Measurements from ENCODE around the gene UBE2H. TPM values are rescaled to one million over a fixed set of nuclear protein-coding genes. Genes with fewer than 3 reads are reported as not detected.
"Not testable (repeated sequence)": the region's sequence is repeated elsewhere in the genome, so short reads cannot be mapped to it uniquely, and the experiment has no call there.

Gene UBE2H
- total RNA-seq, 1 donor from 2014 or later = 228 TPM

DNA sequence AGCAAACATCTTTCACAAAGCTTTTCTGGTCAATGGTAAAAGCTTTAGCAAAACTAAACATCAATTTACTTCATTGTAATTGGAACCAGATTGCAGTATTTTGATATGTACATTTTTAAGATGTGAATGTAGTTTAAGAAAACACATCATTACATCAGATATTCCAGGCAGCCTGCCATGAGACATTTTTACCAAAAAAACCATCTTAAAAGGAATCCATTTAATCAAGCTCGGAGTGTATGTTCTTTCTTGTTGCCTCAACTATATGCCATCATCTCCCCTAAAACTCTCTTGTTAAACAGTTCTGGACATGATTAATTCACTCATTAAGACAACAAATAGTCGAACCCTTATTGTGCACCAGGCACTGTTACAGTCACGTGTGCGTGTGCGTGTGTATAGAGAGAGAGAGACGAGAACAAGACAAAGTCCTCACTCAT lies 97.5 kb downstream of the UBE2H start:
- intact Hi-C loops (cut with DNase I) = no loop called here
- no peak for DNase-seq (ENCODE audit: low spot score)

DNA sequence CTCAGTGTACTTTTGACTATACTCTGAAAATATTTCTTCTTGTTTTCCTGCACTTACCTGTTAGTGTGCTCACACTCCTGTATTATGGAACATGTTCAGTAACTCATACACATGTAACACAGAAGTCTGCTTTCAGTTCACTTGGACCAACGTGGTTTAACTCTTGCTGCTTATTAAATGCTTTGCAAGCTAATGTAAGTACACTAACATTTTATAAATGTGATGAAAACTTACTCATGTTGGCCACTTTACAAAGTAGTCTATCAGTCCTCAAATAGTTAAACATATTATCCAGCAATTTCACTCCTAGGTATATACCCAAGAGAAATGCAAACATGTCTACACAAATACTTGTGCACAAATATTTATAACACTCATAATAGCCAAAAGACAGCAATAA lies 98.4 kb downstream of the UBE2H start:
- intact Hi-C loops (cut with DNase I) = no loop called here
- no peak for DNase-seq (ENCODE audit: low spot score)

DNA sequence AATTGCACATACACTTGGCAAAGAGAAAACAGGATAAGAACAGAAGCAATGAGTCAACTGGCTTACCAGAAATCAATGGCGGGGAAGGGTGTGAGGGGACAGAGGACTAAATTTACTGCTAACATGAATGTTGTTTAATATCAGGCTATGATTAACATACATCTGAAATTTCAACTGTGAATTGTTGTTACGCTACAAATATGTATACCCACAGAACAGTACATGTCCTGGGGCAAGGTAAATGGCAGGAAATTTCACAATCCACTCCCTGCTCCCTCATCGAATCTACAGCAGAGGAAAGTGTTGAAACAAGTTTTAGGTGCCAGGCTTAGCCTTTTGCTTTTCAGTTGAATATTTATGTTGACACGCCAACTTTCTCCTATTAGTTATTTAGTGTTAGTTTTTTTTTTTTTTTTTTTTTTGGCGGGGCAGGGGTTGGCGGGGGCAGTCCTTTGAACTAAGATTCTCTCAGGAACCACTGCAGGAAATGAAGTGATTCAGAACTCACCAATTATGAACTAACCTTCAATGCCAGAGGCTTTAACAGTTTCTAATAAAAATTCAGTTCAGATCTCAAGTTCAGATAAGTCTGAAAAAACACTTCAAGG lies 99.0 kb downstream of the UBE2H start:
- intact Hi-C loops (cut with DNase I) = no loop called here
- DNase-seq (ENCODE audit: low spot score) = no peak

DNA sequence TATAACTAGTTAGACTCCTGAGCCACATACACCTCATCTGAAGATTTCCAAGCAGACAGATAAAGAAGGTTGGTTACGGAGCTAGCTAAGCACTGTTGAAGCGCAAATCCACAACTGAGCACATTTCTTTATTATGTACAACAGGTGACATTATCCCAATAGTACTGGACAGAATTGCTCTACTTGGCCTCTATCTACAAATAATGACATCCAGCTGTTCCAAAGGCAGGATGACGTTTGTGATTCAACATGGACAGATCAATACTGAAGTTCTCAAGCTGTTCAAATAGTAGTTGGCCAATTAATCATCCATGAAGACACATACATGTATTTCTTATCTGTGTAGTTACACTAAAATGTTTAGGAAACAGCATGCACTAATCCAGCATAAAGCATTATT lies 101.0 kb downstream of the UBE2H start:
- no peak for DNase-seq (ENCODE audit: low spot score)
- intact Hi-C loops (cut with DNase I) = no loop called here

DNA sequence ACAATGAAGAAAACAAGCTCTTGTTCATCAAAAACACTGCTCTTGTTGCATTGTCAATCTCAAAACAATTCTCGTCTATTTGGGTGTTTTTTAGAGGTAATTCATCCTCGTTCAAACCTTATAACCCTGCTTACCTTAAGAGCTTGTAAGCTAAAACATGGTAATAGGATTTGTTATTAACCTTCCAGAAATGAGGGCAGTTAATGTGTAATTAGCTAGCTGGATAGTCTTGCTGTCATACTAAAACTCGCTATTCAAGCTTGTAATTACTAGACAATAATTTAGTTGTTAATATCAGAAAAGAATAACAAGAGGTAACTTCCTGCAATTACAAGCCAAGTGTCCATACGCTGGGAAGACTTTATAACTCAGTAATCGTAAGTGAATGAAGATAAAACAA lies 101.6 kb downstream of the UBE2H start:
- intact Hi-C loops (cut with DNase I) = no loop called here

DNA sequence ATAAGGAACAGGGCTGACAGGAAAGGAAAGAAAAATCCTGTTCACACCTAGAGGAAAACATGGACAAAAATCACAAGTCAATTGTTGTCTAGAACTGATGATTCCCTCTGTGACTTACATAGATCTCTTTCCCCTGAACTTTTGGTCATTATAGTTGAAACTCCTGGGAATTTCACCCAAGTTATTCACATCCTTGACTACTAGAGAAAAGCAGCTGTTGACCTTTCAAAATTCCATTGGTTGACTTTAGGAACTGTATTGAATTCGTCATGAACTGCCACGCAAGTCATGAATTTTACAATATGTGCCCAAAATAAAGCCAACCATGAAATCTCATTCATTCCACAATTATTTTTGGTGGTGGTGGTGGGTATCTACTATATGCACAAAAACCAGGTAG lies 104.3 kb downstream of the UBE2H start:
- DNase-seq (ENCODE audit: low spot score) = no peak
- intact Hi-C loops (cut with DNase I) = no loop called here

More for the DNA sequence above, 101.6 kb downstream of the UBE2H start:
- DNase-seq (ENCODE audit: low spot score) = no peak

DNA sequence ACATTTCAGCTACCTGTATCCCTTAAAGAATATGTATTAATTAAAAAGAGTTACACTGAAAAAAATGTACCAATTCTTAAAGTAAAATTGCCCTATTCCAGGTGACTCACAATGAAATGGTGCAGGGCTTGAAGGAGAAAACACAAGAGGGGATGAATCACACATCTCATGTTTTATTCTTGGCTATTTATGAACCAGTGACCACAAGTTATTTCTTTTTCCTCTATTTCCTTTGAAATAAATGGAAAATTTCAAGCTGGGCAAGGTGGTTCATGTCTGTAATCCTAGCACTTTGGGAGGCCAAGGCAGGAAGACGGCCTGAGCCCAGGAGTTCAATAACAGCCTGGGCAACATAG lies 106.8 kb downstream of the UBE2H start:
- intact Hi-C loops (cut with DNase I) = no loop called here
- DNase-seq (ENCODE audit: low spot score) = no peak

DNA sequence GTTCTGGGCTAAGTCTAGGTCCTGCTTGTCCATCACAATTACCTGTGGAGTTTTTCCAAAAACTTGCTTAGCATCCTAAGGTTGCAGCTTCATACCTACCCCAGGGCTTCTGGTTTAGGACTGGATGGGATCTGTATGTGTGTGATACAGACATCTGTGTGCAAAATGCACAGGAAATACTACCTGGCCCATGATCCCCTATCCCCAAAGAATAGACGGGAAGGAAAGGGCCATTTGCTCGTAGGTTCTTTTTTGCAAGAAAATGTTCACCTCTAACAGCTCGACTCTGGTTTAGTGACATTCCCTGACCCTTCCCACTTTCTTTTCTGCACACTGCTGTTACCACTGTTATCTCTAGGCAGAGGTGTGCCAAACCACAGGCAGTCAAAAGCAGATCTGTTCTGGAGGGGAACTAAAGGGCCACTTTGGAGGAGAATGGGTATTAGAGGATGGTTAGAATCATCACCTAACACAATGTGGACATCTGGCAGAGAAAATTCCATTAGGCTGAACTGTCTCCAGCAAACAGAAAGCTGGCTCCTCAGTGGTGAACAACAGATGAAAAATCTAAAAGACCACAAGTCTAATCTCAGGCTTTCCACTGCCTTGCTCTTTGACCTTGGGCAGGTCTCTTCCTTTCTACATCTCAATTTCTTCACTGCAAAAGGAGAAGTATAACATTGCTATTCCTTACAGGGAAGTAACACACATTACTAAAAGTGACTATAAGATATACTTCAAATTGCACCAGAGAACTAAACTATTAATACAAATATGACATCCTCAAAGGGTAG lies 107.4 kb downstream of the UBE2H start:
- DNase-seq (ENCODE audit: low spot score) = no peak
- intact Hi-C loops (cut with DNase I) = no loop called here

DNA sequence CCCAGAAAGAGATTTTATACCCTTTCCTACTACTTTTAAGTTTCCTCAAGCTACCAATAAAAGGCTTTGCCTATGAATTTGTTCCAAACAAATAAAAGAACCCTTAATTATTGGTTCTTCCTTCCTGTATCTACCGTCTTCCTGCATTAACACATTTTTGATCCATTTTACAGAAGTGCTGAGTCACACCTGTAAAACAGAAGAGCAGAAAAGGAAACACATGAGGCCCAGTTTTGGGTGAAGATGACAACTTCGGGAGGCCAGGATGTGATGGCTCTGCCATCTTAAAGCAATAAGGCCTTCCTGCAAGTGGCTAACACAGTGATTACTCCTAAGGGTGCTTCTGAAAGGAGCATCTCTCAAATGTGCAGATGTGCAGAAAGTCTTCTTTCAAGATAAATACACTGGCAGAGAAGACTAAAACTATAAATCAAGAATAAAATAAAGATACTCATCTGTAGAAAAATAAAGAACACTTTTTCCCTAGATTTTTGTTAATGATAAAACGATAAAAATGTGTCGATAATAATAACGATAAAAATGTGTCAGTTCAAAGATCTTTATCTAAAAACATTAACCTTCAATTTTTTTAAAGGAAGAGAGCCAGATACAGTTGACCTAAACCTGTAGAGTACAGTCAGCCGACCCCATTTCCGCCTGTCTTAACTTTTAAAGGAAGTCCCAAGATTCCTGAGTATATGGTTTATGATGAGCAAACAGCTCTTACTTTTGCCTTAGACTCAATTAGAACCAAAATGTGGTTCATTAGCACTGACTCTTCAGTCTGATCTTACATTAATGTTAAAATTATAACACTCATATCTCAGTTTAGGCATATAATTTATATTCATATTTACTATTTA lies 108.6 kb downstream of the UBE2H start:
- intact Hi-C loops (cut with DNase I) = no loop called here
- no peak for DNase-seq (ENCODE audit: low spot score)

DNA sequence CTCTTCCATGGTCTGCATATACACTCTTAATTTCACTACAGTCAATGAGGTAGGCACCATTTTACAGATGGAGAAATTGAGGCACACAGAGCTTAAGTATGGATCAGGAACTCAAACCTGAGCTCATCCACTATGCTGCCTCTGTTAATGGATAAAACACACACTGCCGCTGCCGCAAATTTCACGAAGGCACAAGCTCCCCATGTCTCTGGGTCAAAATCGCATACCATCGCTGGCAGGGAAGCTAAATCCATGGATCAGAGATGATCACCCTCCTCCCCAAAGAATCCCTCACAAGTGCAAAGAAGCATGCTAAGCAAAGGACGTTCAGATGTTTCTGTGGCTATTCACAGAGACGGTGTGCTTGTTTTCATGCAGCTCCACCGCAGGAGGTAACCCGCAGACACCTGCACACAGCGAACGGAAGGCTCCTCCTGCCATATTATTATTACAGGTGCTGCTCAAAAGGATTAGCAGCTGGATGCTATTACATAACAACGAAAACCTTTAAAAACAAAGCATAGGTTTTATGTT lies 109.3 kb downstream of the UBE2H start:
- intact Hi-C loops (cut with DNase I) = no loop called here
- DNase-seq (ENCODE audit: low spot score) = no peak

DNA sequence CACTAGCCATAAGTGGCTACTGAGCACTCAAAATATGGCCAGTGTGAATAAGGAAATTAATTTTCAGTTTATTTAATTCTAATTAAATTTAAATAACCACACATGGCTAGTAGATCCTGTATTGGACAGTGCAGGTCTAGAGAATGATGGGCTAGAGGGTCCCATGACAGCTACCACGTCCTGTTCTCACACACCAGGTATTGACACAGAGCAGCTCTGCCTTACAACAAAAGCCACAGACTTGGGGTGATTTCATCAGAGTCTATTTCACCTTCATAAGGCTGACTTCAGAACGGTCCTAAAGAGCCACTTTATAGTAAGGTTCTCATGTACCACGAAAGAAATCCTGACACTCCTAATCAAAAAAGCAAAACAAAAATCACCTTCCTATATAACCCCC lies 111.3 kb downstream of the UBE2H start:
- intact Hi-C loops (cut with DNase I) = no loop called here

DNA sequence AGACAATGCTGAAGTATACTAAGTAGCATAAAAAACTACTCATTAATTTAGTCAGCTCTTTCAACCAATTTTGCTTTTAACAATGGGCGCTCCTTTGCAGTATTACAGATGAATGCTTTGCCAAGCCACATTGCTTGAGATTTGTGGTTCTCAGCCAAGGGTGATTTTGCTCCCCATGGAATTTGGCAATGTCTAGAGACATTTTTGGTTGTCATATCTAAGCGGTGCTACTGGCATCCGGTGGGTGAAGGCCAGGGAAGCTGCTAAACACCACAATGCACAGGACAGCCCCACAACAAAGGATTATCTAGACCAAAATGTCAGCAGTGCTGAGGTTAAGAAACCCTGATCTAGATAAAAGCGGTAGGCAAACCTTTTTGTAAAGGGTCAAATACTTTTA lies 112.0 kb downstream of the UBE2H start:
- intact Hi-C loops (cut with DNase I) = no loop called here

More for the DNA sequence above, 111.3 kb downstream of the UBE2H start:
- DNase-seq (ENCODE audit: low spot score) = no peak

DNA sequence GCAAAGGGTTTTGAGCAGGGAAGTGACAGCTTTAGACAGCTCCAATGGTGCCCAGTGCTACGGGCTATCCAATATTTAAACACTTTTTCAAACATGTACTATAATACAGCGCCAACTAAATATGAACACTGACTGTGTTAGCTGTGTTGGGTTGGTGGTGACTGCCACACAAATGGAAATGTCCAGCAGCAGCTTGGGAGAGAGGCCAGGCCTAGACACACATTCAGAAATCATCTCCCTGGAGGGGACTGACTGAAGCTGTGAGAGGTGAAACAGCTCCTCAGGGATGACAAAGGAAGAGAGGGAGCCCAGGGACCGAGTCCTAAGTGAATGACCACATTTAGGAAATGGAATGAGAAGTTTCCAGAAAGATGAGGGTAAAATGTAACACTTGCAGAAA lies 115.8 kb downstream of the UBE2H start:
- no peak for DNase-seq (ENCODE audit: low spot score)
- intact Hi-C loops (cut with DNase I) = no loop called here

More for the DNA sequence above, 112.0 kb downstream of the UBE2H start:
- no peak for DNase-seq (ENCODE audit: low spot score)

DNA sequence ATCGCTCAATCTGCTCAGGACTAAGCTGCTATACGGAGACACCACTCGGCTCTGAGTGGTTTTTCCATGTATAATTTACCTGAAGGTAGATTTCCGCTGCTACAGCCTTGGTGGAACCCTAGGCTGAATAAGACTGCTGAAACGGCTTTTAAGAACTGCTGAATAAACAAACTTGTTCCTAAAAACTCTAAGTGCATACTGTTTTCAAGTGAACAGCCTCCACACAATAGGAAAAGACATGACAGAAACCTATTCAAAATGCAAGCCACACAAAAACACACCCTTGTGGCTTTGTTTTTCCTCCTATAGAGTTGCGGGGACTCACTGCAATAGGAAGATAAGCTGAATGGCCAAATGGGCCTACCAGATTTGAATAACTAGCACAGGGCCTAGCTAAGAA lies 117.2 kb downstream of the UBE2H start:
- intact Hi-C loops (cut with DNase I) = no loop called here
- DNase-seq (ENCODE audit: low spot score) = no peak

DNA sequence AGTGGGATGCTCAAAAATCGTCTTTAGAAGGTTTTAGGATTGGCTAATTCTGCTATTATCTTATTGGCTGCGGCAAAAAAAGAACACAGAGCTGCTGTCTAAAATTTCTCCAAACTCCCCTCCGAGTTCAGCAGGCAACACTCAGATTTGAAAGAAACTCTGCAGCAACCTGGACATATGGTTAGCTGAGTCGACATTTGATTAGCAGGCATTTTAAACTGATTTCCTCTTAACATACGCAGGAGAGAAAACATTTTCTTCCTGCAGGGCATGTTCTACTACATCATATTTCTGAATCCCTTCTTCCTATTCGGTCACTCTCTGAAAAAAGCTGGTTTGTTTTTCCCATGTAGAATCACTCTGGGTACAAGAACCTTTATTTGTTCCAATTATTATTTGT lies 119.4 kb downstream of the UBE2H start:
- intact Hi-C loops (cut with DNase I) = loop anchor here (5.0 kb wide), 1 partner anchor 159 kb away; no protein-coding TSS in a partner anchor
- DNase-seq (ENCODE audit: low spot score) = not testable (repeated sequence)

DNA sequence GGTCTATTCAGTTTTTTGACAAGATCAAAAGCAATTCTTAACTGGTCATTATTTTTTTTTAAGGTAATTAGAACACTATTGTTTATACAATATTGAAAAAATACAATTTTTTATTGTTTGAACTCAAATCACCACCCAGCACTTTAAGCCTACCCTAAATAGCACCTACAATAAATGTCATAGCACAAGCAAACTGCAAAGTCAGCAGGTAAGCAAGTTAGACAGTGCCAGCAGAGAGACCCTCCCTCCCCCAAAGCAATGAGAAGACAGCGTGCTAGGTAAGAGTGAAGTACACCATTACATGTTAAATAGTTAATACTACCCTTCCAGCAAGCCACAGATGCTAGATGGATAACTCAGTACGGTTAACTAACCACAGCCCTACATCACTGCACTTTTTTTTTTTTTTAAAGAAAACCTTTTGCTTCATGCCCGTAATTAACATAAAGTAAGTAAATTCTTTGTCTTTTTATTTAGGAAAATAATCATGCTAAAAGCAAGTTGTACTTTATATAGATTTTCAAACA lies 120.0 kb downstream of the UBE2H start:
- intact Hi-C loops (cut with DNase I) = loop anchor here (5.0 kb wide), 1 partner anchor 160 kb away; no protein-coding TSS in a partner anchor
- no peak for DNase-seq (ENCODE audit: low spot score)

DNA sequence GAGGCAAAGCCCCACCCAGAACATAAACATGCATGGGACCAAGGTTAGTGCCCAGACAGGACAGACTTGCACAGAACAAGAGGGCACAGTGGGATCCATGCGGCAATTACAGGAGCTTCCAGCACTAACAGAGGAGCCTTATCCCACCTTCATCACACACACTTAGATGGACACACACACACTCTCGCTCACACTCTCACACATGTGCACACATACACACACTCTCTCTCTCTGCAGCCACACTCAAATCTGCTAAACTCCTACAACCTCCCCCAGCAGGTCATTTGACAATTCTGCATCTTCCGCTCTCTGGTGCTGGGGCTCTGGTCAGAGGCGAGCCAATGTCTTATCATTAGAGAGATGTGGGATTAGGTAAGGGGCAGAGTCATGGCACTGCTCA lies 120.5 kb downstream of the UBE2H start:
- DNase-seq (ENCODE audit: low spot score) = no peak
- intact Hi-C loops (cut with DNase I) = loop anchor here (5.0 kb wide), 1 partner anchor 160 kb away; no protein-coding TSS in a partner anchor

DNA sequence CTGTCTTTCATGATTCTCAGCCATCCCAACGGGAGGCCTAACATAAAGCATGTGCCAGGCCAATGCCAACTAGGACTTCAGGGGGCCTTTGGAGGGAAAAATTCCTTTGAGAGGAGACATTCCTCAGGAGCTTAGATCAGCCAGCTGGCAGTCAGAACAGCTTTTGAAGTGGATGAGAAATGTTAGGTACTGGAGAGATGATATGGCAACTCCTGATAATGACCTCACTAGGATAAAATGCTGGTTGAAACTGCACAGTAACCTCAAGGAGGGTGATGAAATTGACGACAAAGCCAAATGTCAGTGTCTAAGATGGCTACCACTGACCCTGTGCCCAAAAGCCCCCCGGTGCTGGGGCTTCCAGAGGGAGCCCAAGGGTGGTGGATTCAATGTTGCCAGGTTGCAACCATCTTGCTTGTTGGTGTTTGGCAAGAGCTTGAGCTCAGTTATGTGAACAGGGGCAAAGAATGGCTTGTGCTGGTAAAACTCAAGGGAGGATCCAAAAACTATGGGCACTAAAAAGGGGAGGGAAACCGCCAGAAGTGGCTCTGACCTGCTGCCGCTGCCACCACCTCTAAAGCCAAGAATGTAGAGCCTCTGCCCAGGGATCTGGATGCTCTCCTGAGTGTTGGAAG lies 121.2 kb downstream of the UBE2H start:
- no peak for DNase-seq (ENCODE audit: low spot score)
- intact Hi-C loops (cut with DNase I) = loop anchor here (2.0 to 5.0 kb wide), 4 partner anchors 31 to 179 kb away; no protein-coding TSS in a partner anchor

DNA sequence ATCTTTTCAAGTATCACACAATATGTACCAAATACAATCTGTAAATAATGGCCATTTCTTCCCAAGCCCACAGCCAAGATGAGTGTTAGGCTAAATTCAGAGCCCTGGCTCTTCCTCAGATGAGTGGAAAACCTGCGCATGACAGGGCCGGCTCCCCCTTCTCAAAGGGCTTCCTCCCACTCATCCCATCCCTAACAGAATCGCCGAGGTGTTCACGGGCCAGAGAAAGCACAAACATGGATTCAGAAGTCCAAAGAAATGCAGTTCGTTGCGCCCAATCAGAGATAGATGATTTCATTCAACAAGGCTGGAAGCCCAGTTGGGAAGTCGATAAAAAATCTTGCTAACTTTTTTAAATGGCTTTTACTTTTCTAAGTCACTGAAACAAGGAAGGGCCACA lies 121.8 kb downstream of the UBE2H start:
- no peak for DNase-seq (ENCODE audit: low spot score)
- intact Hi-C loops (cut with DNase I) = loop anchor here (2.0 to 5.0 kb wide), 4 partner anchors 32 to 180 kb away; no protein-coding TSS in a partner anchor
